NOMO-1 (cell line): Measurements from ENCODE around the gene MYO9B.
A peak's percentile ranks its signal among the peaks of the same experiment; 100 is the strongest.
"Not testable (repeated sequence)": the region's sequence is repeated elsewhere in the genome, so short reads cannot be mapped to it uniquely, and the experiment has no call there.

Source experiments
- DNase-seq, 2 experiments: peaks; one replicate each; lab custom pipeline; 2025; ENCODE audit not compliant: unreplicated experiment in 2 of 2; lab: John Stamatoyannopoulos, UW

The MYO9B gene

GRCh38 chr19:17138937-17139598 lies 63.5 kb downstream of the MYO9B start:
- DNase-seq: no peak

- not testable (repeated sequence) for DNase-seq
Observed at GRCh38 chr19:17144771-17145170, 69.2 kb downstream of the MYO9B start.

- no peak for DNase-seq
Observed at GRCh38 chr19:17145546-17146497, 70.2 kb downstream of the MYO9B start.

GRCh38 chr19:17148130-17148529 lies 72.6 kb downstream of the MYO9B start:
- DNase-seq: no peak

GRCh38 chr19:17149393-17150135 lies 74.0 kb downstream of the MYO9B start:
- no peak for DNase-seq

- no peak for DNase-seq
Observed at GRCh38 chr19:17153996-17154395, 78.4 kb downstream of the MYO9B start.

- no peak for DNase-seq
Observed at GRCh38 chr19:17155251-17155650, 79.7 kb downstream of the MYO9B start.

GRCh38 chr19:17156296-17156946 lies 80.8 kb downstream of the MYO9B start:
- no peak for DNase-seq

GRCh38 chr19:17156947-17157302 lies 81.3 kb downstream of the MYO9B start:
- peak; percentile 21 to 64 for DNase-seq

GRCh38 chr19:17158584-17158983 lies 83.0 kb downstream of the MYO9B start:
- DNase-seq: no peak

GRCh38 chr19:17159466-17160393 lies 84.2 kb downstream of the MYO9B start:
- no peak for DNase-seq

- DNase-seq: no peak
Observed at GRCh38 chr19:17160908-17161307, 85.3 kb downstream of the MYO9B start.

GRCh38 chr19:17162131-17162530 lies 86.6 kb downstream of the MYO9B start:
- not testable (repeated sequence) for DNase-seq

- no peak for DNase-seq
Observed at GRCh38 chr19:17162580-17162979, 87.0 kb downstream of the MYO9B start.

- no peak for DNase-seq
Observed at GRCh38 chr19:17163652-17164051, 88.1 kb downstream of the MYO9B start.

- no peak for DNase-seq
Observed at GRCh38 chr19:17164639-17165038, 89.1 kb downstream of the MYO9B start.

GRCh38 chr19:17165715-17166114 lies 90.1 kb downstream of the MYO9B start:
- DNase-seq: no peak

- DNase-seq: no peak
Observed at GRCh38 chr19:17170538-17171297, 95.1 kb downstream of the MYO9B start.

GRCh38 chr19:17171874-17172273 lies 96.3 kb downstream of the MYO9B start:
- no peak for DNase-seq
